ENCODE results near the gene AR. TPM values are rescaled to one million over a fixed set of nuclear protein-coding genes. Genes with fewer than 3 reads are reported as not detected.

Gene AR
- total RNA-seq, 4 donors from 2014 or later: 20.4 to 41.8 (median 33.9) TPM

DNA sequence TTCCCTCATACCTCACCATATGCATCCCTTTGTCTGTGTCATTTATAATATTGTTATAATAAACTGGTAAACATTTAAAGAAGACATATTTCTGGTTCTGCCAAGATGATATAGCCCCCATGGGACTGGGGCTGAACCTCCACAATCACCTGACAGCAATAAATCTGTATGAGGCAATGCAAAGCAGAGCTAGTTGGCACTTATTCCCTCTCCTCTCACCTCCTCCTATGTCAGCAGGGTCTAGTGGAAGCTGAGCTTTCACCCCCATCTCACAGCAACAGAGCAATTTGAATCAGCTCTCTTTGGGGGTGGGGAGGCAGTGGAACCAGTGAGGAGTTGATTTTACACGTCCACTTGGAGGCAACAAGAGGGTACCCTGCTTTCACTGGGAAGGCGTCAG is 206.9 kb downstream of the AR start:
- TF ChIP-seq, protein P1, sequence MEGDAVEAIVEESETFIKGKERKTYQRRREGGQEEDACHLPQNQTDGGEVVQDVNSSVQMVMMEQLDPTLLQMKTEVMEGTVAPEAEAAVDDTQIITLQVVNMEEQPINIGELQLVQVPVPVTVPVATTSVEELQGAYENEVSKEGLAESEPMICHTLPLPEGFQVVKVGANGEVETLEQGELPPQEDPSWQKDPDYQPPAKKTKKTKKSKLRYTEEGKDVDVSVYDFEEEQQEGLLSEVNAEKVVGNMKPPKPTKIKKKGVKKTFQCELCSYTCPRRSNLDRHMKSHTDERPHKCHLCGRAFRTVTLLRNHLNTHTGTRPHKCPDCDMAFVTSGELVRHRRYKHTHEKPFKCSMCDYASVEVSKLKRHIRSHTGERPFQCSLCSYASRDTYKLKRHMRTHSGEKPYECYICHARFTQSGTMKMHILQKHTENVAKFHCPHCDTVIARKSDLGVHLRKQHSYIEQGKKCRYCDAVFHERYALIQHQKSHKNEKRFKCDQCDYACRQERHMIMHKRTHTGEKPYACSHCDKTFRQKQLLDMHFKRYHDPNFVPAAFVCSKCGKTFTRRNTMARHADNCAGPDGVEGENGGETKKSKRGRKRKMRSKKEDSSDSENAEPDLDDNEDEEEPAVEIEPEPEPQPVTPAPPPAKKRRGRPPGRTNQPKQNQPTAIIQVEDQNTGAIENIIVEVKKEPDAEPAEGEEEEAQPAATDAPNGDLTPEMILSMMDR (IDR thresholded peaks at IDR 0.05; ENCODE audit: low read depth): no peak

DNA sequence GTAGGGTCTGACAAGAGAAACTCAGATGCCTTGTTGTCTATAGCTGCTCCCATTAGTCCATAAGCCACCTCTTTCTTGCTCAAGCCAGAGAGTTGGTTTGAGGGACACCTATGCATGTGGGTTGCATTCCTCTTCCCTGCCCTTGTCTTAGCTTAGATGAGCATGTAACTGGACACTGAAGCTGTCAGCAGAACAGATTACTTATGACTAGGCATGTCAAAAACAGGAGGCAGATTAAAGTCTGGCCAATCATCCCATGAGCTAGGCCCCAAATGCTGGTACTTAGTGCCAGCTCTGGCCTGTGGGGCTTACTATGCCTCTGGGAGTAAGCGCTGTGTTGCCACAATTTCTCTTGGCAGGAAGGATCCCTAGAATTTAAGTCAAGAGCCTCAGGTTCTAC is 215.2 kb downstream of the AR start:
- TF ChIP-seq, protein P1 (IDR thresholded peaks at IDR 0.05; ENCODE audit: low read depth): no peak

DNA sequence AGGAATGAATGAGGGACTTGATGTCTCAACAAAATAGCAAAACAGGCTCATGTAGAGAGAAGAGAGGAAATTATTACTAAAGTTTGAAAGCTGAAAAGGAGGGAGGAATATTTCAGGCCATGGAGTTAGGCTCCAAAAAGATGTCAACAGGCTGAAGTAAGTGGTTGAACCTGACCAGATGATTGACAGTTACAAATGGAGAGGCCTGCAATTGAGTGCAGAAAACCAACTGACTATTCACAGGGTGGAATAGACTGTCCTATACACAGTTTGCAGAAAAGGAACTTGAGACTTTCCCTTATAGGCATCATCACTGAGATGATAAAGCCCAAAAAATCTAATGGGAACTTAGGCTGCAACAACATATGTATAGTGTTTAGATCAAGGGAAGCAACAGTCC is 233.3 kb downstream of the AR start:
- TF ChIP-seq, protein P1 (IDR thresholded peaks at IDR 0.05; ENCODE audit: low read depth): no peak

DNA sequence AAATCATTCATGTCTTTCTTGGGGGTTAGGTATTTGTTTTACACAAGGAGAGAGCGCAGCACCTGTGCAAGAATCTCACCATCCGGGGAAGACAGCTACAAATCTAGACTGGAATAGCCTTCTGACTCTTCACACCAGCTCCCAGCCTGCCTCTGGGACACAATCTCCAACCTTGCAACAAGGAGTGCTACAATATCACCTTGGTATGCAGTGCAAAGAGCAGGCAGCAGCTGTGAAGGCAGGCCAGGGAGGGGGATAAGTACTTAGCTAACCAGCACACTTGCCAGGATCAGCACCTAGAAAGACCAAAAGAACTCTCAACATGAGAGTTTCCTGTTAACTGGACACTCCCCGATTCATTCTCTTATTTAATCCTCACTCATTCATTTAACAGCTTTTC is 235.3 kb downstream of the AR start:
- TF ChIP-seq, protein P1 (IDR thresholded peaks at IDR 0.05; ENCODE audit: low read depth): no peak

Data from subcutaneous adipose tissue (tissue), 4 donors.